H1 (cell line): ENCODE results near the gene RAG2. TPM values are rescaled to one million over a fixed set of nuclear protein-coding genes. Genes with fewer than 3 reads are reported as not detected.

Source experiments
- CTCF ChIA-PET: fragments of 300-600 bp; sonication (Branson Sonifier 250); formaldehyde crosslinking; loops from one replicate; lab custom pipeline; 2021; ENCODE audit not compliant: partially characterized antibody; lab: Charles Lee
- POLR2A ChIA-PET: fragments of 300-600 bp; sonication (Branson Sonifier 250); formaldehyde crosslinking; loops from one replicate; lab custom pipeline; 2021; ENCODE audit warnings: inconsistent platforms; ENCODE audit not compliant: partially characterized antibody; lab: Charles Lee
- DNase-seq, 2 experiments: peaks; one replicate each; pipeline versions ENCODE4 v3.0.0 to v3.0.0-alpha.2; 2010 to 2022; ENCODE audit warnings: low spot score in 2 of 2, low read depth in 1 of 2, mixed read lengths in 1 of 2
- FAIRE-seq: peaks from 2 replicates; lab custom pipeline; 2011; peaks lifted over from hg19 to GRCh38; lab: Jason Lieb, UNC
- H2AFZ ChIP-seq: 2 replicates; pipeline ENCODE4 v1.8.1; 2012; ENCODE audit warnings: low read length, inconsistent platforms
- H2AK5ac ChIP-seq: 2 replicates; pipeline ENCODE4 v1.6.1; 2013; ENCODE audit warnings: low read depth, low read length
- H2BK120ac ChIP-seq: replicated peaks from 2 replicates; pipeline ENCODE3; 2013; ENCODE audit warnings: low read depth, low read length, inconsistent platforms
- H2BK12ac ChIP-seq: 2 replicates; pipeline ENCODE4 v1.6.1; 2013; ENCODE audit warnings: low read depth, low read length
- H2BK15ac ChIP-seq: 2 replicates; pipeline ENCODE4 v1.6.1; 2013; ENCODE audit warnings: low read length
- H2BK20ac ChIP-seq: 2 replicates; pipeline ENCODE4 v1.6.1; 2013; ENCODE audit warnings: low read length
- H2BK5ac ChIP-seq: 2 replicates; pipeline ENCODE4 v1.6.1; 2013; ENCODE audit warnings: low read depth, low read length
- H3K14ac ChIP-seq: 2 replicates; pipeline ENCODE4 v1.6.1; 2013; ENCODE audit warnings: inconsistent platforms; ENCODE audit not compliant: insufficient read length
- H3K18ac ChIP-seq: 2 replicates; pipeline ENCODE4 v1.6.1; 2013; ENCODE audit warnings: low read length; ENCODE audit errors: extremely low read depth
- H3K23ac ChIP-seq: 2 replicates; pipeline ENCODE4 v1.6.1; 2013; ENCODE audit warnings: inconsistent platforms; ENCODE audit not compliant: insufficient read length
- H3K23me2 ChIP-seq: 2 replicates; pipeline ENCODE4 v1.6.1; 2013; ENCODE audit warnings: low read depth, low read length
- H3K27ac ChIP-seq: 2 replicates; pipeline ENCODE4 v1.6.1; 2011; ENCODE audit warnings: low read depth, low read length, inconsistent platforms
- H3K27me3 ChIP-seq, 4 experiments: replicated peaks in 1 of 4; 1 replicate in 1 of 4; 2 replicates in 3 of 4; pipeline versions ENCODE4 v1.6.1 to v1.8.1; 2011 to 2013; ENCODE audit warnings: low read length in 3 of 4, mild to moderate bottlenecking in 3 of 4, inconsistent platforms in 2 of 4, mixed read lengths in 2 of 4, moderate library complexity in 1 of 4; ENCODE audit not compliant: control insufficient read depth in 3 of 4, insufficient read depth in 3 of 4; ENCODE audit errors: extremely low read depth in 1 of 4
- H3K36me3 ChIP-seq, 4 experiments: 2 replicates each; pipeline versions ENCODE4 v1.6.1 to v1.8.1; 2011 to 2013; ENCODE audit warnings: mild to moderate bottlenecking in 4 of 4, low read length in 3 of 4, moderate library complexity in 2 of 4, control low read depth in 1 of 4, inconsistent platforms in 1 of 4; ENCODE audit not compliant: insufficient read depth in 4 of 4, control insufficient read depth in 2 of 4
- H3K4ac ChIP-seq: replicated peaks from 2 replicates; pipeline ENCODE3; 2013; ENCODE audit warnings: low read length, low read depth, mixed read lengths, inconsistent platforms; ENCODE audit not compliant: insufficient read length
- H3K4me1 ChIP-seq, 4 experiments: replicated peaks in 1 of 4; 1 replicate in 1 of 4; 2 replicates in 3 of 4; pipeline versions ENCODE4 v1.6.1 to v1.8.1; 2011 to 2013; ENCODE audit warnings: low read length in 3 of 4, inconsistent platforms in 2 of 4, mixed read lengths in 1 of 4; ENCODE audit not compliant: insufficient read depth in 4 of 4, control insufficient read depth in 3 of 4
- H3K4me2 ChIP-seq, 2 experiments: 2 replicates each; pipeline versions ENCODE4 v1.6.1 to v1.8.1; 2011 to 2013; ENCODE audit warnings: low read depth in 2 of 2, low read length in 2 of 2, control low read depth in 1 of 2, inconsistent platforms in 1 of 2, mild to moderate bottlenecking in 1 of 2; ENCODE audit not compliant: insufficient read depth in 1 of 2
- H3K4me3 ChIP-seq, 4 experiments: fragments of 200-600, 300-600 bp in 1 of 4; sonication (generic), shearing (Covaris generic), sonication (Bioruptor Twin) in 1 of 4; 2 replicates each; pipeline versions ENCODE4 v1.5.1 to v1.8.1; 2011 to 2016; ENCODE audit warnings: low read length in 4 of 4, low read depth in 3 of 4, control low read depth in 2 of 4, inconsistent platforms in 2 of 4, mild to moderate bottlenecking in 2 of 4, mixed read lengths in 1 of 4, moderate library complexity in 1 of 4; ENCODE audit not compliant: insufficient read depth in 2 of 4; ENCODE audit errors: extremely low read depth in 1 of 4
- H3K56ac ChIP-seq: replicated peaks from 2 replicates; pipeline ENCODE3; 2013; ENCODE audit warnings: low read depth, mild to moderate bottlenecking, mixed read lengths, low read length, inconsistent platforms; ENCODE audit not compliant: insufficient read length
- H3K79me1 ChIP-seq: 2 replicates; pipeline ENCODE4 v1.6.1; 2013; ENCODE audit warnings: low read depth, low read length, control low read depth
- H3K79me2 ChIP-seq, 2 experiments: 2 replicates each; pipeline versions ENCODE4 v1.6.1 to v1.8.1; 2012 to 2013; ENCODE audit warnings: low read length in 2 of 2, mild to moderate bottlenecking in 2 of 2, inconsistent platforms in 1 of 2; ENCODE audit not compliant: insufficient read depth in 2 of 2, control insufficient read depth in 1 of 2
- H3K9ac ChIP-seq, 4 experiments: replicated peaks in 1 of 4; 1 replicate in 1 of 4; 2 replicates in 3 of 4; pipeline versions ENCODE4 v1.6.1 to v1.8.1; 2011 to 2013; ENCODE audit warnings: low read depth in 3 of 4, low read length in 3 of 4, control low read depth in 2 of 4, mild to moderate bottlenecking in 2 of 4, moderate library complexity in 2 of 4, inconsistent platforms in 1 of 4; ENCODE audit errors: extremely low read depth in 1 of 4
- H3K9me3 ChIP-seq, 2 experiments: 2 replicates each; pipeline versions ENCODE4 v1.6.1 to v1.8.1; 2012 to 2013; ENCODE audit warnings: mild to moderate bottlenecking in 2 of 2, moderate library complexity in 2 of 2, control low read depth in 1 of 2, inconsistent platforms in 1 of 2, low read depth in 1 of 2, low read length in 1 of 2, mixed read lengths in 1 of 2; ENCODE audit not compliant: insufficient read depth in 2 of 2
- H4K20me1 ChIP-seq, 2 experiments: replicated peaks in 1 of 2; 2 replicates each; pipeline versions ENCODE3 to v1.8.1; 2011 to 2013; ENCODE audit warnings: inconsistent platforms in 2 of 2, low read length in 2 of 2, mild to moderate bottlenecking in 1 of 2; ENCODE audit not compliant: insufficient read depth in 2 of 2, control insufficient read depth in 1 of 2
- H4K5ac ChIP-seq: 2 replicates; pipeline ENCODE4 v1.6.1; 2013; ENCODE audit warnings: low read length, low read depth, mixed read lengths, inconsistent platforms; ENCODE audit not compliant: insufficient read length
- H4K8ac ChIP-seq: 2 replicates; pipeline ENCODE4 v1.8.0; 2013; ENCODE audit warnings: mild to moderate bottlenecking, moderate library complexity, low read length, inconsistent platforms; ENCODE audit not compliant: insufficient read depth; ENCODE audit errors: extremely low read depth
- H4K91ac ChIP-seq: replicated peaks from 2 replicates; pipeline ENCODE3; 2013; ENCODE audit warnings: low read length, mixed read lengths, inconsistent platforms; ENCODE audit not compliant: insufficient read length
- CBX8 ChIP-seq: fragments of 300-800, 300-1000 bp; sonication (generic); IDR thresholded peaks from 2 replicates; pipeline ENCODE4 v1.7.1; 2016; ENCODE audit warnings: low read depth, low read length, borderline replicate concordance
- RAD21 ChIP-seq, 2 experiments: IDR thresholded peaks in 1 of 2; conservative IDR thresholded peaks in 1 of 2; 2 replicates each; pipeline ENCODE4 v1.6.1; 2011; ENCODE audit warnings: low read depth in 2 of 2, low read length in 2 of 2, improper control_type of control experiment in 1 of 2, inconsistent platforms in 1 of 2, mild to moderate bottlenecking in 1 of 2, moderate library complexity in 1 of 2
- WGBS, 2 experiments: shearing (Covaris generic) in 1 of 2; methylation state at CpG; one replicate each; pipeline versions ENCODE4 v1.1.6 to v1.1.7; 2013 to 2015; ENCODE audit warnings: low lambda C conversion rate in 2 of 2, mixed read lengths in 2 of 2, inconsistent platforms in 1 of 2, low coverage in 1 of 2, missing lambda C conversion rate in 1 of 2; ENCODE audit not compliant: insufficient replicate concordance in 2 of 2, insufficient coverage in 1 of 2, insufficient read length in 1 of 2; ENCODE audit errors: extremely low coverage in 1 of 2, missing lambda C conversion rate in 1 of 2; 5-methylcytosine and 5-hydroxymethylcytosine counted together
- polyA plus RNA-seq, 7 experiments: library from polyadenylated mRNA; depleted of rRNA in 3 of 7; stranded (reverse) in 5 of 7; unstranded in 2 of 7; fragments of >200 nt in 5 of 7; fragments of 200-250 nt in 2 of 7; gene quantifications; 1 replicate in 5 of 7; 2 replicates in 1 of 7; 4 replicates in 1 of 7; pipeline versions ENCODE4 v1.2.1 to v1.2.3, GENCODE V29; 2011 to 2013; ENCODE audit warnings: missing spikeins in 2 of 7, mixed read lengths in 2 of 7
- total RNA-seq: library from RNA; stranded (reverse); fragmentation: NEBNext Ultra II Directional; extraction: Animal tissue kit (Norgen Biotek cat#: 25700); gene quantifications from 2 replicates; pipeline ENCODE4 v1.2.1, GENCODE V29; 2021
- TF ChIP-seq, protein P1 (sequence below), 3 experiments: IDR thresholded peaks; 1 replicate in 2 of 3; 2 replicates in 1 of 3; pipeline versions ENCODE4 v1.5.1 to v1.6.1; 2011; ENCODE audit warnings: low read length in 3 of 3, mild to moderate bottlenecking in 3 of 3, inconsistent platforms in 2 of 3, low read depth in 1 of 3, moderate library complexity in 1 of 3; ENCODE audit not compliant: insufficient read depth in 1 of 3; ENCODE audit errors: control extremely low read depth in 1 of 3

Gene RAG2
- total and polyA plus RNA-seq, 2 of the 8 experiments (the other 6 are each of a cell fraction or from before 2014, with no cell fraction given), result not detected

DNA sequence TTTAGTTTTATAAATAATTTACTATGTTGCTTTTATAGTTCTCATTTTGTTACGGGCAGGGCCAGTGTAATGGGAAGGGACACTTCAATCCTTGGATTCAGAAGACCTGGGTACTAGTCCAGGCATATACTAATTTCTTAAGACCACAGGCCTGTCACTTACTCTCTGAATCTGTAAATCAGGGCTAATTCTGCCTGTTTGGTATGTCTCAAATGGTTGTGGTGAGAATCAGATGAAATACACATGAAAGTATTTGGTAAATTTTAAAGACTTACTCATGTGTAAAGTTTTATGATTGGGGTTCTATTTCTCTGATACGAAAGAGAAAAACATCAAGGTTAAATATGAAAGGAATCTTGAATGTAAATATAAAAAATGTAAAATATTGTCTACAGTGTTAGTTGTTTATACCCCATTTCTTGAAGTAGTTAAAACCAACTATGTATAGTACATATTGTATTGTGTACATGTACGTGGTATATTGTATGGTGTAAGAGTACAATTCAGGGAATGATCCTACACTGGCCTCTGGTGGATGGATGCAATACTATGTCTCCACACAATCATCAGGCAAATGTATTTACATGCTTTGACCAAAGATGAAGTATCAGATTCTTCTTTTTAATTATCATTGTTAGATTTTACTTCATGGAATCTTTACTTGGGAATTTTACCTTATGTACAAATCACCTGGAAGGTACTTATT lies 24.5 kb upstream of the RAG2 start:
- H2BK12ac ChIP-seq, result no peak overlapping the region
- no peak overlapping the region for H2AFZ ChIP-seq
- H3K4me3 ChIP-seq, result no peak overlapping the region
- POLR2A ChIA-PET, result no interaction called here
- H3K23ac ChIP-seq, result no peak overlapping the region
- no peak overlapping the region for H2BK5ac ChIP-seq
- H3K79me2 ChIP-seq, result no peaks in the 10 kb centered on the region
- TF ChIP-seq CBX8, result no peak
- TF ChIP-seq, protein P1, sequence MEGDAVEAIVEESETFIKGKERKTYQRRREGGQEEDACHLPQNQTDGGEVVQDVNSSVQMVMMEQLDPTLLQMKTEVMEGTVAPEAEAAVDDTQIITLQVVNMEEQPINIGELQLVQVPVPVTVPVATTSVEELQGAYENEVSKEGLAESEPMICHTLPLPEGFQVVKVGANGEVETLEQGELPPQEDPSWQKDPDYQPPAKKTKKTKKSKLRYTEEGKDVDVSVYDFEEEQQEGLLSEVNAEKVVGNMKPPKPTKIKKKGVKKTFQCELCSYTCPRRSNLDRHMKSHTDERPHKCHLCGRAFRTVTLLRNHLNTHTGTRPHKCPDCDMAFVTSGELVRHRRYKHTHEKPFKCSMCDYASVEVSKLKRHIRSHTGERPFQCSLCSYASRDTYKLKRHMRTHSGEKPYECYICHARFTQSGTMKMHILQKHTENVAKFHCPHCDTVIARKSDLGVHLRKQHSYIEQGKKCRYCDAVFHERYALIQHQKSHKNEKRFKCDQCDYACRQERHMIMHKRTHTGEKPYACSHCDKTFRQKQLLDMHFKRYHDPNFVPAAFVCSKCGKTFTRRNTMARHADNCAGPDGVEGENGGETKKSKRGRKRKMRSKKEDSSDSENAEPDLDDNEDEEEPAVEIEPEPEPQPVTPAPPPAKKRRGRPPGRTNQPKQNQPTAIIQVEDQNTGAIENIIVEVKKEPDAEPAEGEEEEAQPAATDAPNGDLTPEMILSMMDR (IDR thresholded peaks at IDR 0.05; ENCODE audit: control extremely low read depth in 1 of 3, insufficient read depth in 1 of 3, low read depth in 1 of 3, low read length in 3 of 3), result peak in 2 of 3 experiments; percentile 16 to 24; a peak in 2 of 4 replicates
- peak; percentile 49 to 54 for TF ChIP-seq RAD21 (IDR thresholded peaks at IDR 0.05 in 1 of 2, conservative IDR thresholded peaks at IDR 0.05 in 1 of 2; ENCODE audit: low read depth in 2 of 2, low read length in 2 of 2)
- TF ChIP-seq, all 59 proteins: peak for 2
- Histone ChIP-seq H3K9me3 (no peaks in the 10 kb centered on the region), H4K20me1 (no peaks in the 10 kb centered on the region), H3K14ac (no peak overlapping the region), H3K4me2 (no peak overlapping the region), H2AK5ac (no peak overlapping the region), H3K4ac (no peak overlapping the region), H3K27me3 (no peaks in the 10 kb centered on the region), H3K4me1 (no peaks in the 10 kb centered on the region), H4K5ac (no peak overlapping the region), H3K36me3 (no peaks in the 10 kb centered on the region), H2BK15ac (no peak overlapping the region), H3K9ac (no peak overlapping the region), H2BK120ac (no peak overlapping the region), H3K23me2 (no peaks in the 10 kb centered on the region), H3K27ac (no peak overlapping the region), H3K56ac (no peak overlapping the region), H4K91ac (no peak overlapping the region), H3K79me1 (no peaks in the 10 kb centered on the region), H2BK20ac (no peak overlapping the region), H4K8ac (no peak overlapping the region), H3K18ac (no peak overlapping the region)
- WGBS, 2 experiments, result 70% methylated on average over 3 of the region's 3 CpGs; no CpG with 5 or more reads in 1 of the 2 experiments
- no peak for FAIRE-seq
- CTCF ChIA-PET, result interaction anchor here (0.7 to 3.5 kb wide), 7 partner anchors 12 to 67 kb away, joined by 3 to 25 read pairs (median 3); no protein-coding TSS in a partner anchor
- DNase-seq, result no peak
